Progenitor cell of endocrine pancreas (in vitro differentiated cells): ENCODE measurements around the gene NPB. TPM values are rescaled to one million over a fixed set of nuclear protein-coding genes. Genes with fewer than 3 reads are reported as not detected.

Source experiments
- DNase-seq: peaks from one replicate; pipeline ENCODE4 v3.0.0; 2021; ENCODE audit warnings: low spot score; ENCODE audit not compliant: unreplicated experiment
- H3K27ac Mint-ChIP-seq: 2 replicates; pipeline ENCODE4 v1.8.0; 2021; ENCODE audit warnings: mild to moderate bottlenecking, moderate library complexity, mixed read lengths
- H3K27me3 Mint-ChIP-seq: 2 replicates; pipeline ENCODE4 v1.8.0; 2021; ENCODE audit warnings: mixed read lengths
- H3K36me3 Mint-ChIP-seq: 2 replicates; pipeline ENCODE4 v1.8.0; 2022; ENCODE audit warnings: mixed read lengths; ENCODE audit not compliant: insufficient read depth
- H3K4me1 Mint-ChIP-seq: 2 replicates; pipeline ENCODE4 v1.8.0; 2021; ENCODE audit warnings: low read depth, mixed read lengths
- H3K4me3 Mint-ChIP-seq: 2 replicates; pipeline ENCODE4 v1.8.0; 2021; ENCODE audit warnings: low read depth, mild to moderate bottlenecking, moderate library complexity, mixed read lengths
- H3K9me3 Mint-ChIP-seq: 2 replicates; pipeline ENCODE4 v1.8.0; 2021; ENCODE audit warnings: low read depth, mixed read lengths
- total RNA-seq: library from RNA; stranded (reverse); gene quantifications from 2 replicates; pipeline ENCODE4 v1.2.1, GENCODE V29; 2021
- TF ChIP-seq, protein P1 (sequence below): fragments of 200-600 bp; sonication (generic); IDR thresholded peaks from one replicate; pipeline ENCODE4 v1.5.0; 2021; ENCODE audit warnings: antibody characterized with exemption, mild to moderate bottlenecking; ENCODE audit not compliant: unreplicated experiment

The NPB gene
- total RNA-seq, 1 donor from 2014 or later = 1.7 TPM

DNA sequence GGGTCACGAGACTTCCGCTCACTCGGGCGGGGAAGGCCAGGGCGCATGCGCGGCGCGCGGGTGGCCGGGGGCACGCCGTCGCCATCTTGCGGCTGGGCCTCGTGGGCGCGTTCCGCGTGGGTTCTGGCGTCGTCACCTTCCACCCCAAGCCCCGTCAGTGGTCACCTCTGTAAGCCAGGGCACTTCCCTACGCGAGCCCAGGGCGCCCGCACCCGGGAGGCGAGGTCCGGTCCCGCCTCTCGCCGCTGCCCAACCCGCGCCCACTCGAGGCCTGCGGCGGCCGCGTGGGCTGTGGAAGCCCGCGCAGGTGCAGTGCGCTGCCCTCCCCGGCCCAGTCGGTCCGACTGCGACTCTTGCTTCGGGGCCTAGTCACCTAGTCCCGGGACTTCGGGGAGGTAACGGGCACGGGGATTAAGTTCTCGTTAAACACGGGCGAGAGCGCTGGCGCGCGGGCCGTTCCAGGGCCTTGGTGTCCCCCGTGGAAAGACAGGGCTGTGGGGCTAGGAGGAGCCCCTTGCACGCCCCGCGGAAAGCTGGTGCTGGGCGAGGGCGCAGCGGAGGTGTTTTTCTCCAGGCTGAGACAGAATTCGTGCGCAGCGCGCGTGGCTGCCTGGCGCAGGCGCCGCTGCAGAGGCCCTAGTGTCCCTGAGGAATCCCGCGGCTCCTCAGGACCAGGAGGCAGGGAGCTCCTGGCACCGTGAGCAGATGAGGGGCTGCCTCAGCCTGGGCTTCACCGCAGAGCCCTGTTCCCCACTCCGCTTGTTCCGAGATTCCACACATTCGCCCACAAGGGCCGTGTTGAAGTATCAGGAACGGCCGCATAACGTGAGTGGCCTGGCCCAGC is 30.4 kb upstream of the NPB start:
- no peaks in the 10 kb centered on the region for H3K9me3 Mint-ChIP-seq
- DNase-seq = peak; percentile 87
- TF ChIP-seq, protein P1, sequence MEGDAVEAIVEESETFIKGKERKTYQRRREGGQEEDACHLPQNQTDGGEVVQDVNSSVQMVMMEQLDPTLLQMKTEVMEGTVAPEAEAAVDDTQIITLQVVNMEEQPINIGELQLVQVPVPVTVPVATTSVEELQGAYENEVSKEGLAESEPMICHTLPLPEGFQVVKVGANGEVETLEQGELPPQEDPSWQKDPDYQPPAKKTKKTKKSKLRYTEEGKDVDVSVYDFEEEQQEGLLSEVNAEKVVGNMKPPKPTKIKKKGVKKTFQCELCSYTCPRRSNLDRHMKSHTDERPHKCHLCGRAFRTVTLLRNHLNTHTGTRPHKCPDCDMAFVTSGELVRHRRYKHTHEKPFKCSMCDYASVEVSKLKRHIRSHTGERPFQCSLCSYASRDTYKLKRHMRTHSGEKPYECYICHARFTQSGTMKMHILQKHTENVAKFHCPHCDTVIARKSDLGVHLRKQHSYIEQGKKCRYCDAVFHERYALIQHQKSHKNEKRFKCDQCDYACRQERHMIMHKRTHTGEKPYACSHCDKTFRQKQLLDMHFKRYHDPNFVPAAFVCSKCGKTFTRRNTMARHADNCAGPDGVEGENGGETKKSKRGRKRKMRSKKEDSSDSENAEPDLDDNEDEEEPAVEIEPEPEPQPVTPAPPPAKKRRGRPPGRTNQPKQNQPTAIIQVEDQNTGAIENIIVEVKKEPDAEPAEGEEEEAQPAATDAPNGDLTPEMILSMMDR = peak; percentile 39
- peaks cover 3% of the 10 kb centered on the region for H3K36me3 Mint-ChIP-seq
- H3K27me3 Mint-ChIP-seq = no peaks in the 10 kb centered on the region
- H3K4me3 Mint-ChIP-seq = peak overlapping the region; percentile 85
- peak overlapping the region; percentile 95 for H3K27ac Mint-ChIP-seq
- peaks cover 5% of the 10 kb centered on the region for H3K4me1 Mint-ChIP-seq

DNA sequence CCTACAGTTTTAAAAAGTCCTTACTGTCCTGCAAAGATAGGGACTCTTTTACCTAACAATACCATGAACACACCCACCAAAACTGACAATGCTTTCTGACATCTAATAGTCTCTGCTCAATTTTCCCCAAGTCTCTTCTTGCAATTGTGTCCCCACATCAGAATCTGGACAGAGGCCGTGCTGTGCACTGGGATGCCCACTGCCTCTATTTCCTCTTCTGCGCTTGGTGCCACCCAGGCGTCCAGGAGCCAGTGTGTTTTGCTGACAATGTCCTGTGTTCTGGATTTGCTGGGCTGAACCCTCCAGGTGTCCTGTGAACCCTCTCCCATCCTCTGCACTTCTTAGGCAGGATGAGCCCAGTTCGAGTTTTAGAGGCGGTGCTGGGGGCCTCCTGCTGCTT is 24.5 kb upstream of the NPB start:
- Mint-ChIP-seq H3K27ac (no peak overlapping the region), H3K4me1 (no peaks in the 10 kb centered on the region), H3K27me3 (no peaks in the 10 kb centered on the region), H3K36me3 (peaks cover 12% of the 10 kb centered on the region), H3K9me3 (no peaks in the 10 kb centered on the region), H3K4me3 (no peak overlapping the region)
- TF ChIP-seq, protein P1 = no peak
- no peak for DNase-seq

DNA sequence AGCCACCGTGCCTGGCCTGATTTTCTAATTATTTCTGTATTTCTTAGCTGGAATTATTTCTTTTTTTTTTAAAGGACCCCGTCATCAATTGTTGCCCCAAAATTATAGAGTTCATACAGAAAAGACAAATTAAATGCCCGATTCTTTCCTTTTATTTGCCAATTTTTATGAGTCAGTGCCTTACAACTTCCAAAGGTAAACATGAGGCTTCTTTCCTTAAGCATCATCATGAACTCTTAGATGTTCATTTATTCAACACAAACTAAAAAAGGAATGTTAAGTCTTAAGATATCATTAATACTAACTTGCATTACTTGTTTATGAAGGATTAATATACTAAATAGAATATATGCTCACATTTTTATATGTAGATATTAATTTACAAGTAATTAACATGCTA is 23.7 kb upstream of the NPB start:
- H3K4me1 Mint-ChIP-seq = no peaks in the 10 kb centered on the region
- H3K27me3 Mint-ChIP-seq = no peaks in the 10 kb centered on the region
- TF ChIP-seq, protein P1 = no peak
- no peak overlapping the region for H3K27ac Mint-ChIP-seq
- DNase-seq = no peak
- H3K9me3 Mint-ChIP-seq = no peaks in the 10 kb centered on the region
- peaks cover 12% of the 10 kb centered on the region for H3K36me3 Mint-ChIP-seq
- no peak overlapping the region for H3K4me3 Mint-ChIP-seq

DNA sequence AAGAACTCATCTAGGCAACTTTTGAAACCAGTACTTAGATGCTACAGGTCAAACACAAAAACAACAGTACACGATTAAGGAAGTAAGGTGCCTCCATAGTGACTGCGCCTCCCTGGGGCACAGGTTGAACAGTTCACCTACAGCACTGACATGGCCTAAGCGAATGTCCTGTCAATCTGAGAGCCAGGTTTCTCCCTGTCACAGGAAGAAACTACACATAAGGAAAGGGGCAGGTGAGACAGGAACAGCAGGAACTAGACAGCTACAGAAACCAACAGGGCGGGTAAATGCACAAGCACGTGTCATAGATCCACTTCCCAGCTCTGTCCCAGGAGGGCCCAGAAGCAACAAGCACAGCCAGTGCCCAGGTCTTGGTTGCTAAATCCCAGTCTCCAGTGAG is 22.9 kb upstream of the NPB start:
- DNase-seq = no peak
- Mint-ChIP-seq H3K27me3 (no peaks in the 10 kb centered on the region), H3K9me3 (no peaks in the 10 kb centered on the region), H3K4me3 (no peak overlapping the region), H3K4me1 (no peaks in the 10 kb centered on the region), H3K36me3 (peaks cover 12% of the 10 kb centered on the region), H3K27ac (peak overlapping the region; percentile 81)
- TF ChIP-seq, protein P1 = no peak

DNA sequence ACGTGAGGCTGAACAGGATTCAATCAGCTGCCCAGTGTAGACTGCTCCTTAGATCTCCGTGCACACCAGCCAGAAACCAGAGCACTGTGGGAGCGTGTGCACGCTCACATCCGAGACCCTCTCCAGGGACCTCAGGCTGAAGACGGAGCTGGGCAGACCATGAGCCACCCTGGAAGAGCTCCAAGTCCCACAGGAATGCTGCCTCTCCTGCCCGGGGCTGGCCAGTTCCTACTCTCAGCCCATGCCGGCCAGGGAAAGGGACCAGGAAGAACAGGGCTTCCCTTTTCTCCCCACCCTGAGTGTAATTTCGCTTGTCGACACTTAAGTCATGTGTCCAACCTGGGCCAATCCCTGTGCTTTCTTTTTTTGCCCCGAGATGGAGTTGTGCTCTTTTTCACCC is 17.5 kb upstream of the NPB start:
- no peak overlapping the region for H3K27ac Mint-ChIP-seq
- DNase-seq = no peak

More for the DNA sequence above, 17.5 kb upstream of the NPB start:
- H3K9me3 Mint-ChIP-seq = no peaks in the 10 kb centered on the region
- TF ChIP-seq, protein P1 = no peak
- H3K36me3 Mint-ChIP-seq = peaks cover 21% of the 10 kb centered on the region
- H3K27me3 Mint-ChIP-seq = no peaks in the 10 kb centered on the region
- H3K4me1 Mint-ChIP-seq = no peaks in the 10 kb centered on the region
- H3K4me3 Mint-ChIP-seq = no peak overlapping the region
